ENCODE data around the gene HSPH1.
"Not testable (repeated sequence)": the region's sequence is repeated elsewhere in the genome, so short reads cannot be mapped to it uniquely, and the experiment has no call there.

Gene HSPH1

DNA sequence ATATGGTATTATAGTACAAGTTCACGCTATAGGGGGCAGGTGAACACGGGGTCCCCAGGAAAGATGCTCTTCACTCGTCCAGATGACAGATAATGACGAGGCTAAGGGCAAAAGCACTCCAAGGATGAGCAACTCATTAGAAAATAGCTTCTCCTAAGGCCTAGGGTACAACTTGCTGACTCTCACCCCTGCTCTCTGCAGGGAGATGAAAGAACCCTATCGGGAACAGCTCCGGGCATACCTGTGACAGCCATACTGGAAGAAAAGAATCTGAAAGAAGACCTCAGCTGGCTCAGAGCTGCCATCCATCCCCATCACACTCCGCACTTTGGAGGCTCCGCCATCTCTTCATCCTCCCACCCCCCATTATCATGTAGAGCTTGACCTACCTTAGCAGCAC lies 17.5 kb upstream of the HSPH1 start:
- DNase-seq: no peak
- TF ChIP-seq EZH2phosphoT487 (IDR thresholded peaks at IDR 0.05; ENCODE audit: low read length): no peak
- TF ChIP-seq, protein P1, sequence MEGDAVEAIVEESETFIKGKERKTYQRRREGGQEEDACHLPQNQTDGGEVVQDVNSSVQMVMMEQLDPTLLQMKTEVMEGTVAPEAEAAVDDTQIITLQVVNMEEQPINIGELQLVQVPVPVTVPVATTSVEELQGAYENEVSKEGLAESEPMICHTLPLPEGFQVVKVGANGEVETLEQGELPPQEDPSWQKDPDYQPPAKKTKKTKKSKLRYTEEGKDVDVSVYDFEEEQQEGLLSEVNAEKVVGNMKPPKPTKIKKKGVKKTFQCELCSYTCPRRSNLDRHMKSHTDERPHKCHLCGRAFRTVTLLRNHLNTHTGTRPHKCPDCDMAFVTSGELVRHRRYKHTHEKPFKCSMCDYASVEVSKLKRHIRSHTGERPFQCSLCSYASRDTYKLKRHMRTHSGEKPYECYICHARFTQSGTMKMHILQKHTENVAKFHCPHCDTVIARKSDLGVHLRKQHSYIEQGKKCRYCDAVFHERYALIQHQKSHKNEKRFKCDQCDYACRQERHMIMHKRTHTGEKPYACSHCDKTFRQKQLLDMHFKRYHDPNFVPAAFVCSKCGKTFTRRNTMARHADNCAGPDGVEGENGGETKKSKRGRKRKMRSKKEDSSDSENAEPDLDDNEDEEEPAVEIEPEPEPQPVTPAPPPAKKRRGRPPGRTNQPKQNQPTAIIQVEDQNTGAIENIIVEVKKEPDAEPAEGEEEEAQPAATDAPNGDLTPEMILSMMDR (IDR thresholded peaks at IDR 0.05; ENCODE audit: low read length): no peak
- TF ChIP-seq EZH2 (optimal IDR thresholded peaks at IDR 0.05; ENCODE audit: low read depth, low read length): no peak
- Histone ChIP-seq H3F3A (ENCODE audit: insufficient read depth, low read length) (no peaks in the 10 kb centered on the region), H3K4me3 (ENCODE audit: low read length) (no peak overlapping the region), H3K4me2 (ENCODE audit: low read depth, low read length) (no peak overlapping the region), H3K4me1 (ENCODE audit: low read length) (no peaks in the 10 kb centered on the region), H3K79me2 (ENCODE audit: low read length) (no peaks in the 10 kb centered on the region), H3K27me3 (replicated peaks; ENCODE audit: insufficient read depth, low read length) (no peaks in the 10 kb centered on the region), H3K9me2 (replicated peaks; ENCODE audit: insufficient read depth, low read length) (no peaks in the 10 kb centered on the region), H3K27ac (ENCODE audit: low read length) (no peak overlapping the region), H3K9me3 (replicated peaks; ENCODE audit: insufficient read depth, low read length) (no peaks in the 10 kb centered on the region), H2AFZ (ENCODE audit: low read length) (no peak overlapping the region), H4K20me1 (ENCODE audit: insufficient read depth, low read length) (no peaks in the 10 kb centered on the region), H3K9ac (ENCODE audit: low read length) (no peak overlapping the region), H3K36me3 (replicated peaks; ENCODE audit: insufficient read depth, low read length) (no peaks in the 10 kb centered on the region)

DNA sequence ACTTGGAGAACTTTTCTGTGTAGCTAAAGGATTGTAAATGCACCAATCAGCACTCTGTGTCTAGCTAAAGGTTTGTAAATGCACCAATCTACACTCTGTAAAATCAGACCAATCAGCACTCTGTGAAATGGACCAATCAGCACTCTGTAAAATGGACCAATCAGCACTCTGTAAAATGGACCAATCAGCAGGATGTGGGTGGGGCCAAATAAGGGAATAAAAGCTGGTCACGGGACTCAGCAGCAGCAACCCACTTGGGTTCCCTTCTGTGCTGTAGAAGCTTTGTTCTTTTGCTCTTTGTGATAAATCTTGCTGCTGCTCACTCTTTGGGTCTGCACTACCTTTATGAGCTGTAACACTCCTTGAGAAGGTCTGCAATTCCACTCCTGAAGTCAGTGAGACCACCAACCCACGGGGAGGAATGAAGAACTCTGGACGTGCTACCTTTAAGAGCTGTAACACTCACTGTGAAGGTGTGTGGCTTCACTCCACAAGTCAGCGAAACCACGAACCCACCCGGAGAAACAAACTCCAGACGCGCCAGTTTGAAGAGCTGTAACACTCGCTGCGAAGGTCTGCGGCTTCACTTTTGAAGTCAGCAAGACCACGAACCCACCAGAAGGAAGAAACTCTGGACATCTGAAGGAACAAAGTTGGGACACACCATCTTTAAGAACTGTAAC lies 16.2 kb upstream of the HSPH1 start:
- not testable (repeated sequence) for H3K4me1 ChIP-seq (ENCODE audit: low read length); H3K9me3 ChIP-seq (replicated peaks; ENCODE audit: insufficient read depth, low read length); H3K4me3 ChIP-seq (ENCODE audit: low read length); H3K4me2 ChIP-seq (ENCODE audit: low read depth, low read length); H3K27me3 ChIP-seq (replicated peaks; ENCODE audit: insufficient read depth, low read length); H4K20me1 ChIP-seq (ENCODE audit: insufficient read depth, low read length); H3K9ac ChIP-seq (ENCODE audit: low read length); H3K36me3 ChIP-seq (replicated peaks; ENCODE audit: insufficient read depth, low read length); H3K9me2 ChIP-seq (replicated peaks; ENCODE audit: insufficient read depth, low read length); H3F3A ChIP-seq (ENCODE audit: insufficient read depth, low read length); DNase-seq; H3K79me2 ChIP-seq (ENCODE audit: low read length); H3K27ac ChIP-seq (ENCODE audit: low read length); H2AFZ ChIP-seq (ENCODE audit: low read length)

DNA sequence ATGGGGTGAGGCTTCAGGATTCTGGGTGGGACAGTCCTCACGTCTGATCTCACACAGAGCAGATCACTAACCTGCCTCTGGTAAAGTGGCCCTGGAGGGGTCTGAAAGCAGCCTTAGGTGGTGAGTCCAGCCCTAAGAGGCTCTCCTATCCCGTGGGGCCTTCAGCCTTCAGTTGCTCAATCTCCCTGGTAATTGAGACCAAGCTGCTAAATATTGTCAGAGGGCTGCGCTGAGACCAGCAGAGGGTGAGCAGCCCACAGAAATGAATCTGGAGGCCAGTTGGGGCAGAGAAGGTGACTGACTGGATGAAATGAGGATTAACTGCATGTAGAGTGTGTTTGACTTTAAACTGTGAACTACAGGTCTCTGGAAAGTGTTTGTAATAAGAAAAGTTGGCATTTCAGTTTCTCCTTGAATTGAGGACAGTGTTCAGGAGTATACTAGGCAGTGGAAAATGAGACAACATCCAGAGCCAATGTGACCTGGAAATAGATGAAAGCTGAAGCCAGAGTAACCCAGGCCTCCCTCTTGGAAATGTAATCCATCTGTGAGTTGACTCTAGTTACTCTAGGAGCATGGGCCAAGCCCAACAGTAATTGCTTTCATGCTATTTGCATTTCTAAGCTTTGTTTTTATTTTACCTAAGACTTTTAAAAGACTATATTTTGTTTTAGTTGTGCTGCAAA lies 14.3 kb upstream of the HSPH1 start:
- H3K27me3 ChIP-seq (replicated peaks; ENCODE audit: insufficient read depth, low read length): no peaks in the 10 kb centered on the region
- H3K4me2 ChIP-seq (ENCODE audit: low read depth, low read length): no peak overlapping the region
- H3K4me3 ChIP-seq (ENCODE audit: low read length): no peak overlapping the region
- H3K4me1 ChIP-seq (ENCODE audit: low read length): no peaks in the 10 kb centered on the region
- H3F3A ChIP-seq (ENCODE audit: insufficient read depth, low read length): no peaks in the 10 kb centered on the region
- no peaks in the 10 kb centered on the region for H3K36me3 ChIP-seq (replicated peaks; ENCODE audit: insufficient read depth, low read length)
- no peak for TF ChIP-seq EZH2 (optimal IDR thresholded peaks at IDR 0.05; ENCODE audit: low read depth, low read length)
- no peak for TF ChIP-seq EZH2phosphoT487 (IDR thresholded peaks at IDR 0.05; ENCODE audit: low read length)
- TF ChIP-seq, protein P1 (IDR thresholded peaks at IDR 0.05; ENCODE audit: low read length): no peak
- no peak for DNase-seq
- no peaks in the 10 kb centered on the region for H4K20me1 ChIP-seq (ENCODE audit: insufficient read depth, low read length)
- no peaks in the 10 kb centered on the region for H3K9me2 ChIP-seq (replicated peaks; ENCODE audit: insufficient read depth, low read length)
- no peak overlapping the region for H3K9ac ChIP-seq (ENCODE audit: low read length)
- H2AFZ ChIP-seq (ENCODE audit: low read length): no peak overlapping the region
- H3K27ac ChIP-seq (ENCODE audit: low read length): no peak overlapping the region
- no peaks in the 10 kb centered on the region for H3K9me3 ChIP-seq (replicated peaks; ENCODE audit: insufficient read depth, low read length)
- H3K79me2 ChIP-seq (ENCODE audit: low read length): no peaks in the 10 kb centered on the region

DNA sequence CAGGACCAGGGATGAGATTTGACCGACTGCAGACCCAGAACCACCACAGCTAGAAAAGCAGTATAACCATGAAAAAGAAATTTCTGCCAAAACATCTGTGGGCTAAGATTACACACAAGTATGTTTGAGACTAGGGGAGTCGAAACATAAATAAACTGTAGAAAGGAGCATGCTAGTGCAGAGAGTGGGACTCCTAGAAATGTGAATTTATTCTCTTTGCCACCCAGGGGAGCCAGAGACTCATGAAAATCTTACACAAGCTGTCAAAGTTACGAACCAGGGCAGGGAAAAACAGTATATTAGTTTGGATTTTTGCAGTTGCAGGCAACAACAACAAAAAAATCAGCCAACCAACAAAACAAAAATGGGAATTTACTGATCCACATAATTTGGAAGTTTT lies 12.3 kb upstream of the HSPH1 start:
- no peak overlapping the region for H2AFZ ChIP-seq (ENCODE audit: low read length)
- no peak overlapping the region for H3K4me2 ChIP-seq (ENCODE audit: low read depth, low read length)

More for the DNA sequence above, 12.3 kb upstream of the HSPH1 start:
- no peaks in the 10 kb centered on the region for H4K20me1 ChIP-seq (ENCODE audit: insufficient read depth, low read length)
- no peaks in the 10 kb centered on the region for H3K27me3 ChIP-seq (replicated peaks; ENCODE audit: insufficient read depth, low read length)
- no peaks in the 10 kb centered on the region for H3K9me2 ChIP-seq (replicated peaks; ENCODE audit: insufficient read depth, low read length)
- H3K9me3 ChIP-seq (replicated peaks; ENCODE audit: insufficient read depth, low read length): no peaks in the 10 kb centered on the region
- H3K27ac ChIP-seq (ENCODE audit: low read length): no peak overlapping the region
- TF ChIP-seq EZH2phosphoT487 (IDR thresholded peaks at IDR 0.05; ENCODE audit: low read length): no peak
- TF ChIP-seq, protein P1 (IDR thresholded peaks at IDR 0.05; ENCODE audit: low read length): no peak
- TF ChIP-seq EZH2 (optimal IDR thresholded peaks at IDR 0.05; ENCODE audit: low read depth, low read length): no peak
- no peak for DNase-seq
- no peaks in the 10 kb centered on the region for H3K79me2 ChIP-seq (ENCODE audit: low read length)
- no peaks in the 10 kb centered on the region for H3F3A ChIP-seq (ENCODE audit: insufficient read depth, low read length)
- no peak overlapping the region for H3K4me3 ChIP-seq (ENCODE audit: low read length)
- H3K9ac ChIP-seq (ENCODE audit: low read length): no peak overlapping the region
- H3K36me3 ChIP-seq (replicated peaks; ENCODE audit: insufficient read depth, low read length): no peaks in the 10 kb centered on the region
- H3K4me1 ChIP-seq (ENCODE audit: low read length): no peaks in the 10 kb centered on the region
